HEK293 (cell line): ENCODE results near the gene PGBD1.
A peak's percentile ranks its signal among the peaks of the same experiment; 100 is the strongest.

Experiments
- ELK4 ChIP-seq: IDR thresholded peaks from 2 replicates; pipeline ENCODE4 v1.6.1; 2011; ENCODE audit warnings: mild to moderate bottlenecking, low read depth, low read length, borderline replicate concordance
- KLF17 ChIP-seq: fragments of 450-650 bp; formaldehyde crosslinking; IDR thresholded peaks from 2 replicates; pipeline ENCODE4 v1.5.1; 2016; ENCODE audit warnings: missing biosample characterization, missing genetic modification characterization
- PATZ1 ChIP-seq: fragments of 450-650 bp; formaldehyde crosslinking; IDR thresholded peaks from 2 replicates; pipeline ENCODE4 v1.5.1; 2016; ENCODE audit warnings: missing biosample characterization, missing genetic modification characterization
- RBAK ChIP-seq: fragments of 450-650 bp; formaldehyde crosslinking; IDR thresholded peaks from 2 replicates; pipeline ENCODE4 v1.5.1; 2016; ENCODE audit warnings: missing biosample characterization, missing genetic modification characterization
- REPIN1 ChIP-seq: fragments of 450-650 bp; formaldehyde crosslinking; IDR thresholded peaks from 2 replicates; pipeline ENCODE4 v1.5.1; 2017; ENCODE audit warnings: missing biosample characterization, missing genetic modification characterization, low read depth
- SALL2 ChIP-seq: fragments of 450-650 bp; formaldehyde crosslinking; IDR thresholded peaks from 2 replicates; pipeline ENCODE4 v1.5.0; 2017; ENCODE audit warnings: missing biosample characterization, mild to moderate bottlenecking, missing genetic modification characterization, borderline replicate concordance
- TSHZ1 ChIP-seq: fragments of 450-650 bp; formaldehyde crosslinking; IDR thresholded peaks from 2 replicates; pipeline ENCODE4 v1.5.1; 2016; ENCODE audit warnings: missing biosample characterization, missing genetic modification characterization, borderline replicate concordance
- YY1 ChIP-seq: fragments of 450-650 bp; formaldehyde crosslinking; IDR thresholded peaks from 2 replicates; pipeline ENCODE4 v1.5.1; 2018; ENCODE audit warnings: missing biosample characterization, missing genetic modification characterization
- ZBTB20 ChIP-seq: fragments of 450-650 bp; formaldehyde crosslinking; IDR thresholded peaks from 2 replicates; pipeline ENCODE4 v1.5.1; 2016; ENCODE audit warnings: missing biosample characterization, missing genetic modification characterization
- ZFP37 ChIP-seq: fragments of 450-650 bp; formaldehyde crosslinking; IDR thresholded peaks from 2 replicates; pipeline ENCODE4 v1.5.1; 2016; ENCODE audit warnings: missing biosample characterization, missing genetic modification characterization
- ZNF112 ChIP-seq: fragments of 450-650 bp; formaldehyde crosslinking; IDR thresholded peaks from 2 replicates; pipeline ENCODE4 v1.5.0; 2017; ENCODE audit warnings: missing biosample characterization, missing genetic modification characterization
- ZNF140 ChIP-seq: fragments of 450-650 bp; formaldehyde crosslinking; IDR thresholded peaks from 2 replicates; pipeline ENCODE4 v1.5.1; 2016; ENCODE audit warnings: missing biosample characterization, missing genetic modification characterization
- ZNF184 ChIP-seq: fragments of 450-650 bp; IDR thresholded peaks from 2 replicates; pipeline ENCODE4 v1.5.1; 2018; ENCODE audit warnings: missing biosample characterization, mild to moderate bottlenecking, missing genetic modification characterization
- ZNF2 ChIP-seq: fragments of 450-650 bp; formaldehyde crosslinking; IDR thresholded peaks from 2 replicates; pipeline ENCODE4 v1.5.1; 2016; ENCODE audit warnings: missing biosample characterization, missing genetic modification characterization
- ZNF221 ChIP-seq: fragments of 450-650 bp; formaldehyde crosslinking; IDR thresholded peaks from 2 replicates; pipeline ENCODE4 v1.5.1; 2017; ENCODE audit warnings: missing biosample characterization, missing genetic modification characterization, borderline replicate concordance
- ZNF354C ChIP-seq: fragments of 450-650 bp; formaldehyde crosslinking; IDR thresholded peaks from 2 replicates; pipeline ENCODE4 v1.5.1; 2016; ENCODE audit warnings: missing biosample characterization, missing genetic modification characterization, low read depth, borderline replicate concordance
- ZNF473 ChIP-seq: fragments of 450-650 bp; formaldehyde crosslinking; IDR thresholded peaks from 2 replicates; pipeline ENCODE4 v1.5.1; 2017; ENCODE audit warnings: missing biosample characterization, missing genetic modification characterization
- ZNF561 ChIP-seq: fragments of 450-650 bp; IDR thresholded peaks from 2 replicates; pipeline ENCODE4 v1.5.1; 2018; ENCODE audit warnings: missing biosample characterization, missing genetic modification characterization, borderline replicate concordance
- ZNF623 ChIP-seq: fragments of 450-650 bp; formaldehyde crosslinking; IDR thresholded peaks from 2 replicates; pipeline ENCODE4 v1.5.1; 2016; ENCODE audit warnings: missing biosample characterization, missing genetic modification characterization
- ZNF654 ChIP-seq: fragments of 450-650 bp; formaldehyde crosslinking; IDR thresholded peaks from 2 replicates; pipeline ENCODE4 v1.5.1; 2016; ENCODE audit warnings: low read depth, missing biosample characterization, missing genetic modification characterization
- ZNF664 ChIP-seq: fragments of 450-650 bp; formaldehyde crosslinking; IDR thresholded peaks from 2 replicates; pipeline ENCODE4 v1.5.1; 2016; ENCODE audit warnings: missing biosample characterization, missing genetic modification characterization
- ZNF747 ChIP-seq: fragments of 450-650 bp; formaldehyde crosslinking; IDR thresholded peaks from 2 replicates; pipeline ENCODE4 v1.5.1; 2016; ENCODE audit warnings: missing biosample characterization, missing genetic modification characterization
- TF ChIP-seq, protein P1 (sequence below): fragments of 450-650 bp; formaldehyde crosslinking; IDR thresholded peaks from 2 replicates; pipeline ENCODE4 v1.5.1; 2016; ENCODE audit warnings: missing biosample characterization, missing genetic modification characterization
- TF ChIP-seq, protein P2 (sequence below): fragments of 450-650 bp; formaldehyde crosslinking; IDR thresholded peaks from 2 replicates; pipeline ENCODE4 v1.5.1; 2017; ENCODE audit warnings: missing biosample characterization, missing genetic modification characterization
- TF ChIP-seq, protein P3 (sequence below): sonication (generic); formaldehyde crosslinking; IDR thresholded peaks from 2 replicates; pipeline ENCODE4 v1.8.1; 2022; ENCODE audit warnings: mild to moderate bottlenecking, moderate library complexity, missing genetic modification reagents
- TF ChIP-seq, protein P4 (sequence below): fragments of 450-650 bp; formaldehyde crosslinking; IDR thresholded peaks from 2 replicates; pipeline ENCODE4 v1.5.1; 2016; ENCODE audit warnings: missing biosample characterization, missing genetic modification characterization

Gene PGBD1

DNA sequence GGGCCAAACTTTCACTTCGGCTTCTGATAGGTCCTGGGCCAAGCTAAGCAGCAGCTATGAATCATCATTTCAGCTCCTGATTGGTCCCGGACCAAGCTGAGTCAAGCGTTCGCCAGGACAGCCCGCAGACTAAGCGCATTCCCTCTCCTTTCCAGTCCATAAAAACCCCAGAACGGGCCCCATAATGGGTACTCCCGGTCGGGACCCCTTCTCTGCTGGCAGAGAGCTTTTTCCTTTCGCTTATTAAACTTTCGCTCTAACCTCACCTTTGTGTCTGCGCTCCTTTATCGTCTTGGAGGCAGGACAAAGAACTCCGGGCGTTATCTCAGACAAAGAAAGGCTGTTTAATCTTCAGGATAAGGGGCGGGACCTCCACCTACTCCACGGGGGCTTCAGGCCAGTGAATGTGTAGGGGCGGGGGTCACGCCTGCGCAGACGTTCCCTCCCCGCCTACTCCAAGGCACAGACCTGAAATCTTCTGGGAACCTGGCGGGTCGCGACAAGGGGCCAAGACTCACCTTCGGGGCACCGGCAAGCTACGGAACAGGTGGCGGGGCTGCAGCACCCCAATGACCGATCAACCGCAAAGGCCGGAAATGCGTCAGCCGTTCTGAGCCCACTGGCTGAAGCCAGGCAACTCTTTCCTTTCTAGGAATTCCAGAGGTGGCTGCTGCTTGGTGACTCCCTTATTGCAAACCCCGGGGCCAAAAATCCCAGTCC, 54.4 kb downstream of the PGBD1 start, which contains the start of gene ZSCAN31 (continued):
- TF ChIP-seq PATZ1: peak; percentile 92
- TF ChIP-seq REPIN1 (tag by site-specific recombination): no peak
- TF ChIP-seq ZNF473 (tag by site-specific recombination): no peak
- no peak for TF ChIP-seq ZNF112 (tag by site-specific recombination)
- TF ChIP-seq ZNF561 (tag by site-specific recombination): peak; percentile 87
- no peak for TF ChIP-seq ZFP37 (tag by site-specific recombination)
- TF ChIP-seq ZNF623 (tag by site-specific recombination): no peak
- peak; percentile 46; the same call in 1 of the 2 replicates for TF ChIP-seq YY1 (tag by site-specific recombination)
- no peak for TF ChIP-seq RBAK
- no peak for TF ChIP-seq SALL2 (tag by site-specific recombination)
- TF ChIP-seq ZBTB20 (tag by site-specific recombination): peak; percentile 82
- TF ChIP-seq ZNF184 (tag by site-specific recombination): no peak; the same call in 1 of the 2 replicates
- no peak for TF ChIP-seq ELK4
- TF ChIP-seq, protein P1, sequence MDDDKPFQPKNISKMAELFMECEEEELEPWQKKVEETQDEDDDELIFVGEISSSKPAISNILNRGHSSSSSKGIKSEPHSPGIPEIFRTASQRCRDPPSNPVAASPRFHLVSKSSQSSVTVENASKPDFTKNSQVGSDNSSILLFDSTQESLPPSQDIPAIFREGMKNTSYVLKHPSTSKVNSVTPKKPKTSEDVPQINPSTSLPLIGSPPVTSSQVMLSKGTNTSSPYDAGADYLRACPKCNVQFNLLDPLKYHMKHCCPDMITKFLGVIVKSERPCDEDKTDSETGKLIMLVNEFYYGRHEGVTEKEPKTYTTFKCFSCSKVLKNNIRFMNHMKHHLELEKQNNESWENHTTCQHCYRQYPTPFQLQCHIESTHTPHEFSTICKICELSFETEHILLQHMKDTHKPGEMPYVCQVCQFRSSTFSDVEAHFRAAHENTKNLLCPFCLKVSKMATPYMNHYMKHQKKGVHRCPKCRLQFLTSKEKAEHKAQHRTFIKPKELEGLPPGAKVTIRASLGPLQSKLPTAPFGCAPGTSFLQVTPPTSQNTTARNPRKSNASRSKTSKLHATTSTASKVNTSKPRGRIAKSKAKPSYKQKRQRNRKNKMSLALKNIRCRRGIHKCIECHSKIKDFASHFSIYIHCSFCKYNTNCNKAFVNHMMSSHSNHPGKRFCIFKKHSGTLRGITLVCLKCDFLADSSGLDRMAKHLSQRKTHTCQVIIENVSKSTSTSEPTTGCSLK (tag by site-specific recombination): no peak
- no peak for TF ChIP-seq TSHZ1 (tag by site-specific recombination)
- no peak for TF ChIP-seq ZNF747
- peak; percentile 64 for TF ChIP-seq ZNF2 (tag by site-specific recombination)
- TF ChIP-seq ZNF654 (tag by site-specific recombination): peak; percentile 23; the same call in 1 of the 2 replicates
- TF ChIP-seq ZNF664 (tag by site-specific recombination): no peak
- peak; percentile 47; the same call in 1 of the 2 replicates for TF ChIP-seq KLF17
- TF ChIP-seq ZNF140: no peak
- TF ChIP-seq, protein P2, sequence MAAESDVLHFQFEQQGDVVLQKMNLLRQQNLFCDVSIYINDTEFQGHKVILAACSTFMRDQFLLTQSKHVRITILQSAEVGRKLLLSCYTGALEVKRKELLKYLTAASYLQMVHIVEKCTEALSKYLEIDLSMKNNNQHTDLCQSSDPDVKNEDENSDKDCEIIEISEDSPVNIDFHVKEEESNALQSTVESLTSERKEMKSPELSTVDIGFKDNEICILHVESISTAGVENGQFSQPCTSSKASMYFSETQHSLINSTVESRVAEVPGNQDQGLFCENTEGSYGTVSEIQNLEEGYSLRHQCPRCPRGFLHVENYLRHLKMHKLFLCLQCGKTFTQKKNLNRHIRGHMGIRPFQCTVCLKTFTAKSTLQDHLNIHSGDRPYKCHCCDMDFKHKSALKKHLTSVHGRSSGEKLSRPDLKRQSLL: no peak
- TF ChIP-seq ZNF221 (tag by site-specific recombination): no peak
- TF ChIP-seq, protein P3, sequence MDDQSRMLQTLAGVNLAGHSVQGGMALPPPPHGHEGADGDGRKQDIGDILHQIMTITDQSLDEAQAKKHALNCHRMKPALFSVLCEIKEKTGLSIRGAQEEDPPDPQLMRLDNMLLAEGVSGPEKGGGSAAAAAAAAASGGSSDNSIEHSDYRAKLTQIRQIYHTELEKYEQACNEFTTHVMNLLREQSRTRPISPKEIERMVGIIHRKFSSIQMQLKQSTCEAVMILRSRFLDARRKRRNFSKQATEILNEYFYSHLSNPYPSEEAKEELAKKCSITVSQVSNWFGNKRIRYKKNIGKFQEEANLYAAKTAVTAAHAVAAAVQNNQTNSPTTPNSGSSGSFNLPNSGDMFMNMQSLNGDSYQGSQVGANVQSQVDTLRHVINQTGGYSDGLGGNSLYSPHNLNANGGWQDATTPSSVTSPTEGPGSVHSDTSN: no peak
- no peak for TF ChIP-seq ZNF354C (tag by site-specific recombination)
- TF ChIP-seq, protein P4, sequence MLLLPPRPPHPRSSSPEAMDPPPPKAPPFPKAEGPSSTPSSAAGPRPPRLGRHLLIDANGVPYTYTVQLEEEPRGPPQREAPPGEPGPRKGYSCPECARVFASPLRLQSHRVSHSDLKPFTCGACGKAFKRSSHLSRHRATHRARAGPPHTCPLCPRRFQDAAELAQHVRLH (tag by site-specific recombination): 0 out of 2 replicates have a peak, but pooled peaks have one; percentile 15
